SH-SY5Y (cell line): ENCODE data around the gene PACSIN3.

ENCODE experiments used
- GATA2 ChIP-seq: IDR thresholded peaks from 2 replicates; pipeline ENCODE4 v1.6.1; 2011; ENCODE audit warnings: mild to moderate bottlenecking, low read depth, low read length
- GATA3 ChIP-seq: IDR thresholded peaks from 2 replicates; pipeline ENCODE4 v1.6.1; 2011; ENCODE audit warnings: low read depth, mild to moderate bottlenecking, low read length, moderate library complexity

DNA sequence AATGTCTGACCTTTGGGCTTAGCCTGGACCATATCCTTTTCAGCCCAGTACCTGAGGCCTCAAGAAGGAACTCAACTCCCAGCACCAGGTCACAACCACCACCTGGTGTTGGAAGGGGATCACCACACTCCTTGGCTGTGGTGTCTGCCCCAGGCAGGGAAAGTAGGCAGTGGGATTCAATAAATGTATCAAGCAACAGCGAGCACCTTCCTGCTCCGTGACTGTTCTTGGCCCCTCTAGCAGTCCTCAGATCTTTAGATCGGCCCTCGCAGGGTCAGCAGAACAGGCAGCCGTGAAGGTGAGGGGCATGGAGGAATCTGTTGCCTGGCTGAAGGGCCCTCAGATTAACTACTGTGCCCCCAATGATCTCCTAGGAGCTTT is 25.5 kb downstream of the PACSIN3 start:
- TF ChIP-seq GATA2 (no peak), GATA3 (no peak)
